Upper lobe of left lung (tissue), 4 donors: Measurements from ENCODE around the gene CHRNA9.

Source experiments
- EP300 ChIP-seq, 4 donors: sonication (generic); formaldehyde crosslinking; IDR thresholded peaks; one replicate each; pipeline ENCODE4 v1.5.1; 2017; ENCODE audit warnings: antibody characterized with exemption in 4 of 4, control low read depth in 2 of 4
- POLR2A ChIP-seq, 4 donors: fragments of 450-650 bp; IDR thresholded peaks; one replicate each; pipeline ENCODE4 v1.5.1; 2016 to 2017; ENCODE audit warnings: antibody characterized with exemption in 4 of 4, mild to moderate bottlenecking in 2 of 4
- POLR2AphosphoS5 ChIP-seq, 2 donors: sonication (generic); formaldehyde crosslinking; IDR thresholded peaks; one replicate each; pipeline ENCODE4 v1.5.1; 2017; ENCODE audit warnings: antibody characterized with exemption in 2 of 2
- TF ChIP-seq, protein P1 (sequence below), 6 experiments: fragments of 450-650 bp in 4 of 6; fragments of 200-600 bp in 2 of 6; sonication (generic) in 2 of 6; IDR thresholded peaks; one replicate each; pipeline ENCODE4 v1.5.1; 2016 to 2019; ENCODE audit warnings: antibody characterized with exemption in 6 of 6

DNA sequence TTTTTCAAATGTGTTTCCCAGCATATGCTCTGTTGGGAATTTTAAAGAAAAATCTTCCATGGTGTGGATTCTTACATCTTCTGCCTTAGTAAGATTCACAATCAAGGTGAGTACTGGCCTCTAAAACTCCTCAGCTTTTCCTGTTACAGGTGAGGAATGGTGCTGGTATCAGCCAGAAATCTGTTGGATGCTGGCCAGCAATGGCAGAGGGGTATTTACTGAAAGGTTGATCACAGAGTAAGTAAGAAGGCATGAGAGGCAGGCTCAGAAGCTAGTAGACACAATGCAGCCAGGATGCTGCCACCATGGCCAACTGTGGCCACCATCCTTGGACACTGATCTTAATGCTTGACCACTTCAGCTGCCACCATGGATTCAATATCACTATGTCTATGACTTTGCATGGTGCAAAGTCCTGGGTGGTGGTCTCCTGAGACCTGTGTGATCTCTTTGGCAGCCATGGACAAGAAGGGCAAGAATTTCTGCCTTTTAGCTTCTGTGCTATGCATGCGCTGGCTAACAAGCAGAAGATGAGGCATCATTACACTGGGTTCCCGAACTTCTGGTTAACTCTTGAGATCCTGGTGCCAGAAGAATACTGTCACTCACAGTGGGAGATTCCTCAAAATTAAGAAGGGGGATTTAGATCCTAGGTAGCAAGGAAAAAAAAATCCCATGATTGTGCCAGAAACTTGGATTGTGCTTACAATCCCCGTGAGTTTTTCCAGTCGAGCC is 60.2 kb downstream of the CHRNA9 start:
- TF ChIP-seq, protein P1, sequence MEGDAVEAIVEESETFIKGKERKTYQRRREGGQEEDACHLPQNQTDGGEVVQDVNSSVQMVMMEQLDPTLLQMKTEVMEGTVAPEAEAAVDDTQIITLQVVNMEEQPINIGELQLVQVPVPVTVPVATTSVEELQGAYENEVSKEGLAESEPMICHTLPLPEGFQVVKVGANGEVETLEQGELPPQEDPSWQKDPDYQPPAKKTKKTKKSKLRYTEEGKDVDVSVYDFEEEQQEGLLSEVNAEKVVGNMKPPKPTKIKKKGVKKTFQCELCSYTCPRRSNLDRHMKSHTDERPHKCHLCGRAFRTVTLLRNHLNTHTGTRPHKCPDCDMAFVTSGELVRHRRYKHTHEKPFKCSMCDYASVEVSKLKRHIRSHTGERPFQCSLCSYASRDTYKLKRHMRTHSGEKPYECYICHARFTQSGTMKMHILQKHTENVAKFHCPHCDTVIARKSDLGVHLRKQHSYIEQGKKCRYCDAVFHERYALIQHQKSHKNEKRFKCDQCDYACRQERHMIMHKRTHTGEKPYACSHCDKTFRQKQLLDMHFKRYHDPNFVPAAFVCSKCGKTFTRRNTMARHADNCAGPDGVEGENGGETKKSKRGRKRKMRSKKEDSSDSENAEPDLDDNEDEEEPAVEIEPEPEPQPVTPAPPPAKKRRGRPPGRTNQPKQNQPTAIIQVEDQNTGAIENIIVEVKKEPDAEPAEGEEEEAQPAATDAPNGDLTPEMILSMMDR (IDR thresholded peaks at IDR 0.05): no peak
- no peak for TF ChIP-seq EP300 (IDR thresholded peaks at IDR 0.05)
- no peak for TF ChIP-seq POLR2A (IDR thresholded peaks at IDR 0.05)
- no peak for TF ChIP-seq POLR2AphosphoS5 (IDR thresholded peaks at IDR 0.05)
